Activated CD4-positive, CD25-positive, alpha-beta regulatory T cell treated with anti-CD3 and anti-CD28 coated beads, Interleukin-2, amount 50 U/mL, for 16 hours (primary cell): Measurements from ENCODE around the gene RAET1L.
"Not testable (repeated sequence)": the region's sequence is repeated elsewhere in the genome, so short reads cannot be mapped to it uniquely, and the experiment has no call there.

ENCODE experiments used
- DNase-seq: peaks from one replicate; pipeline ENCODE4 v3.0.0-alpha.2; 2020; ENCODE audit warnings: low read depth, low spot score

Gene RAET1L

GRCh38 chr6:150044621-150045145 is 19.4 kb upstream of the RAET1L start:
- DNase-seq, result no peak

GRCh38 chr6:150043501-150044412 is 18.4 kb upstream of the RAET1L start:
- no peak for DNase-seq

- no peak for DNase-seq
Observed at GRCh38 chr6:150043096-150043495, 17.8 kb upstream of the RAET1L start.

- DNase-seq, result no peak
Observed at GRCh38 chr6:150038202-150039062, 13.1 kb upstream of the RAET1L start.

DNA sequence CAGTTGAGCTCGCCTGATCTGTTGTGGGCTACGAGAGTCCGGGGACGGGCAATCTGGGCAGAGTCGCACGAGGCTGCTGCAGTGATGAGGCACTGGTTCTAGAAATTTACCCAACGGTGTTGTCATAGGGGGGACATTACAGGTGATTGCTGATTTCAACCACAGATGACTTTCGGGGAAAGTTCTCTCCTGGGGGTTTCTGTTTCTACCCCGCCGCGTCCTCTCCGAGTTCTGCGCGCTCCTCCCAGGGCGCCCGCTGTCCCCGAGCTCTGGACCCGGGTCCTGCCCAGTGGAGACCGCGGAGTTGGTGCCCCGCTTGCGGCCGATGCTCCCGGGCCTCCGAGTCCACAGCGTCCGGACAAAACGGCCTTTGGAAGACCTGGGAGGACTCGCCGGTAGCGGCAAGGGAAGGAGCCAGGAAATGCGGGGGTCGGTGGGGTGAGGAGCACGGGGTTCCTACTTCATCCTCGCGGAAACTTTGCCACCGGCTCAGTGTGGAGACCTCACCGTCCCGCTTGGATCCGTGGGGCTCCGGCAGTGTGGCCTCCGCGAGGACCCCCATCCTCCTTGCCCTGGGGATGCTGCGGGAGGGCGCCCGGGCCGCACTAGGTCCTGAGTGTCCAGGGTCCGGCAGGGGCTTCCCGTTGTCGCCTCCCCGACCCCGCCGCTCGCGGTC is 12.3 kb upstream of the RAET1L start:
- no peak for DNase-seq

GRCh38 chr6:150036081-150036480 is 10.7 kb upstream of the RAET1L start:
- no peak for DNase-seq

- no peak for DNase-seq
Observed at GRCh38 chr6:150033207-150033771, 8.0 kb upstream of the RAET1L start.

GRCh38 chr6:150032598-150032997 is 7.3 kb upstream of the RAET1L start:
- DNase-seq, result no peak

DNA sequence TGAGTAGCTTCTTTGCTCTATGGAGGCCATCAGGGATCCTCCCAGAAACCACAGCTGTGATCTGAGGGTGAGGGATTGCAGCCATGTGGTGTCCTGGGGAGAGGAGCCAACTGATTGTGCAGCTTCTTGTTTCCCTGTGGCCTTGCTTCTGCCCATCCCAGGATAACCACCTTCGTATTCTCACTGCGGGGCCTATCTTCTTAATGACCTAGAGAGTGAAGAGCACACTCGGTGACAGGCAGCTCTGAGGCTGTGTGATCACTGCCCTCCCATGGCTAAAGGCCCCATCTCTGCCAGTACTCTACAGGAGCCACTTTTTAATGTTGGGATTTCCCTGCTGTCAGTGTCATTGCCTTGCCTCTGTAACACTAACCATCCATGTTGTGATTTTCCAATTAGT is 5.3 kb upstream of the RAET1L start:
- DNase-seq, result no peak

- no peak for DNase-seq
Observed at GRCh38 chr6:150029749-150030148, 4.4 kb upstream of the RAET1L start.

GRCh38 chr6:150029276-150029675 is 3.9 kb upstream of the RAET1L start:
- DNase-seq, result no peak

DNA sequence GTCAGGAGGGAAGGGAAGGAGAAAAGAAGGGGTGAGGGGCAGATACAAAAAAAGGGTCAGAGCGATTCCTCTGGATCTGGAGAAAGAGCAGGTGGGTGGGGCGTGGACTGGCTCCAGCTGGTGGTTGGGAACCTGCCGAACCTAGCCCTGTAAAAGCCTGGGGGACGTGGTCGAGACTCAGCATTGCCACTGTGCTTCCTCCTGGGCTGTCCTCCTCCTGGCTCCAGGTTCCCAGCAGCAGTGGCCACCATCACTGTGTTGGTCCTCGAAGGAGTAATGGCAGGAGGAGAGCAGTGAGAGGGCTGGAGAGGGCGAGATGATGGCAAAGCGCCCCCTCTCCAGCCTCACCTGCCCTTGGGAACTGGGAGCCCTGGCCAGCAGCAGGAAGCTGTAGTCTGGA is 3.5 kb upstream of the RAET1L start:
- no peak for DNase-seq

DNA sequence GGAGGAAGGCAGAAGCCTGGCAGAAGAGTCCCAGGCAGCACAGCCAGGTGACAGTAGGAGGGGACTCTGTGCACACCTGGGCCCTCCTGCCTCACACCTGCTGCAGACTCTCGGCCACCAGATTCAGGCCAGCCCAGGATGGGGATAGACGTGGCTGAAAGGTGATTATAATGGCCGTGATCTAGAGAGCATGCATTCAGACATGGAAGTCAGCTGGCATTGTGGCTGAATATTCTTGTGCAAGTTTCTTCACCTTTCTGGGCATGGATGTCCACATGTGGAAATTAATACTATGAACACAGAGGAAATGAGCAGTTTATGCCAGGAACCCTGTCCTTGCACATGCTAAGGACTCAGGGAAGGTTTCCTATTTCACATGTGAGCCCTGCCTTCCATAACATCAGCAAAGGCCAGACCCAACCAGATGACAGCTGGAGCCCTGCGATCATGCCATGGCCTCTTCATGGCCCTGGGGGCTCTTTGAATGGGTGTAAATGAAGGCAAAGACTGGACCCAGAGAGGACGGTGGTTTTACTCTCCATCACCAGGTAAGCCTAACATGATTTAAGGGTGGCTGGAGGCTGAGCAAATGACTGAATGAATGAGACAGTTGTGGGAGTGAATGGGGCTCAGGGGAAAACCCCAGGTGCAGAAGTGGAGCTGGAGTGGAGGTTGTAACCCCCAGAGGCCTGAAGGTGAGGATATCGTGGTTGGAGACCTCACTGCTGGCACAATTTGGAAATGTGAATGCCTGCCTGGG is 2.7 kb upstream of the RAET1L start:
- DNase-seq, result no peak

DNA sequence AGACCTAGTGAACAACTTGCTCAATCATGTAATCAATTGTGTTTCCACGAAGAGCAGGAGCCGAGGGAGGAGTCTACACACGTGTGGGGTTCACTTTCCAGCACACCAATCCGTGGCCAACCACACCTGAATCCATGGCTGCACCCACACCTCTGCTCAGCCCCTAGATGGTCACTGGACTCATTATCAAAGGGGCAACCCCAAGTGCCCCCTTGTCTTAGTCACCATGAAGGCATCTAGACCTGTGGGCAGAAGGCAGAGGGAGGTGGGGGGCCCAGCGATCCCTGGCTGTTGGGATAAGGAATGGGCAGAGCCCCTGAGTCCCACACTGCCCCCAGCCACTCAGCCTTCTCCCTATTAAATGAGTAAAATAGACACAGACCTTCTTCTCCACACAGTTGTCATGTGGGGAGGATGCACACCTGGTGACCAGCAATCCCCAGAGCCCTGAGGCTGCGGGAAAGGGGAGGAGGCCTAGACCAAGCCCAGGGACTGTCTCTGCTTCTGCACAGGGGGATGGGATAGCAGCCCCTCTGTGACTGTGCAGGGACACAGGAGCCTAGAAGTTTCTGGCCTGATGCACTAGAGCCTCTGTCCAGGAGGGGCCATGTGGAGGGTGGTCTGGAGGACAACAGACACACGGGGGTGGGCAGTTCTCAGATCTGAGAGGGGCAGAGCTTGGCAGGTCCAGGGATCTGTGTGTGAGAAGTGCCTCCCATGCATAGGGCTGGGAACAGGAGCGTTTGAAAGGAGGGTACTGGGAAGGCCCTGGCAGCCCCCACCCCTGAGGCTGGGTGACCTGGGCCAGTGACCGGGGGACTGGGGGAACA is 1.9 kb upstream of the RAET1L start:
- no peak for DNase-seq

DNA sequence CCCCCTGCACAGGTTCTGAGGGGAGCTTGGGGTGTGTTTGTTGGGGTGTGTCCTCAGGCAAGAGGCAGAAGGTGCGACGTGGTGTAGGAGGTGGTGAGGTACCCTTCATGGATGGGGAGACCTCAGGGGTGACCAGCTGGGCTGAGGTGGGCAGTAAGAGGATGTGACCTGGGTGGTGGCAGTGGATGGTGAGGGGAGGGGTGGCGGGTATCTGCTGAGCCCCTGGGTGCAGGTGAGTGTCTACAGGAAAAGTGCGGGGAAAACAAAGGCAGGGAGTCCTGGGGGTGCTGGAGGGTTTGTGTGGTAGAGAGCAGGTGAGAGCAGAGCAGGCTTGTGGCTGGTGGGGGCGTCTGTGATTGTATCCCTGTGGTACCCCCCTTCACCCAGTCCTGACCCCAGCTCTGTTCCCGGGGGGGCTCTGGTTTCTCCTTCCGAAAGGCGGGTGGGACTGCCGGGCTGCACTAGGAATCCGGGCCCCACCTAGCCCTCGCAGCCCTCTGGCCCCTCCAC is 631 bp downstream of the RAET1L start:
- no peak for DNase-seq

GRCh38 chr6:150024021-150024420 is 1.3 kb downstream of the RAET1L start:
- DNase-seq, result not testable (repeated sequence)

DNA sequence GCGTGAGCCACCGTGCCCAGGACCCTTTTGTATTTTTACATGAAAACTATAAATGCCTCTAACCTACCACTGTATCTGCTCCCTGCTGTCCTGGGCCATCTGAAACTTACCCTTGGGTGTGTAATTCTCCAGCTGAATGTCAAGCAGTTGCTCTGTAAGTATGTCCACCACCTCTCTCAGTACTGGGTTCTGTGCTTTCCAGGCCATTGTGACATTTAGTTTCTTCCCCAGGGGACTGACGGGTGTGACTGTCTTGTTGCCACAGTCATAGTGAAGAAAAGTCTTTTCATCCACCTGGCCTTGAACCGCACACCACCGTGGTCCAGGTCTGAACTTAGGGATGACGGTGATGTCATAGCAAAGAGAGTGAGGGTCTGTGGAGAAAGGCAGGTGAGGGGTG is 3.5 kb downstream of the RAET1L start:
- DNase-seq, result not testable (repeated sequence)

- no peak for DNase-seq
Observed at GRCh38 chr6:150018846-150019580, 6.3 kb downstream of the RAET1L start.

GRCh38 chr6:150017186-150017521 is 8.2 kb downstream of the RAET1L start:
- DNase-seq, result not testable (repeated sequence)
